HG02759 (cell line): ENCODE data around the gene ACSM6.
"Not testable (repeated sequence)": the region's sequence is repeated elsewhere in the genome, so short reads cannot be mapped to it uniquely, and the experiment has no call there.

Experiments used
- ATAC-seq: cut with Tn5 transposase; IDR thresholded peaks from one replicate; pipeline ENCODE4 v1.9.1; 2021; ENCODE audit warnings: mild to moderate bottlenecking, moderate library complexity; ENCODE audit not compliant: unreplicated experiment

Gene ACSM6

DNA sequence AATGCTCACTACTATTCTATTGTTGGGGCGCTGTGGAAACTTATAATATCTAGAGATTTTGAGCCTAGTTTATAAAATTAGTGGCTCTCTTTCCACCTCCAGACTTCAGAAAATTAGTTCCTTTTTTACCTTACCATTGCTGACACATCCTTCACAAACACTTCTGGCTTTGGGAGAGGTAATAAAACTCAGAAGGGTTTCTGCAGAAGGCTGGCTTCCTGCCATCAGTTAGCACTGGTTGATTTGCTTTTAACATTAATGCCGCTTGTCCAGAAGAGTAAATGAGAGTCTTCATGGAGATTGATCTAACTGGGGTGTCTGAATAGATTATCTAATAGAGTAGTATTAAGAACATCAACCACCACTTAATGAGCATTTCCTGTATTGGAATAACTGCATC lies 20.3 kb downstream of the ACSM6 start:
- peak; percentile 17 for ATAC-seq

DNA sequence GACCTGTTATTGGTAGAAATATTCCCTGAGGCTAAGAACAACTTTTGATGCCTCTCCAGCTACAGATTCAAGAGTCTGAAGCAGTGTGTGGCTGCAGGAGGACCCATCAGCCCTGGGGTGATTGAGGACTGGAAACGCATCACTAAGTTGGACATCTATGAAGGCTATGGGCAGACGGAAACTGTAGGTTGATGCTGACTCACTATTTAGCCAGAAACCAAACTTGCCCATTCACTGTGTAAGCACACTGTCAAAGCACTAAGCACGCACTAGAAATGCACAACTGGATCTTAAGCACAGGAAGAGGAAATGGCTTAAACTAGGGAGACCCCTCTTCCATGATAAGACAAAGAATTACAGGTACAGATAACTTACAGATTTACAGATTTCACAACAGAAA lies 20.8 kb downstream of the ACSM6 start:
- ATAC-seq, result peak; percentile 88

DNA sequence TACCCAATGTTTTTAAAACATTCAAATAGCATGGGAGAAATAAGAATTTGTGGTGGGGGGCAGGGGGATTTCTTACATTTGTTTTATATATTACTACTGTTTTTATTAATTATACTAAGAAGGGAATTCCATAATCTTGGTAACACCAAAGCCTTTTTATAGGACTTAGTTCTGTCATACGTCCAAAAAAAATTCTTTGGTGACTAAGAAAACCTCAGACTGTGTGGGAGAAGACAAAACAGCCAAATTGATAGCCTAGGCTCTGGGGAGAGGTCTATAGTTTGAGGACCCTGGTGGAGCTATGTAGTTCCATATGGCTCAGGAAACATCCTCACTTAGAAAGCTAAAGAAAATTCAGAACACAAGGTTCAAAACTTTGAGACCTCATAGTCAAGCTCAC lies 23.4 kb downstream of the ACSM6 start:
- no peak for ATAC-seq

DNA sequence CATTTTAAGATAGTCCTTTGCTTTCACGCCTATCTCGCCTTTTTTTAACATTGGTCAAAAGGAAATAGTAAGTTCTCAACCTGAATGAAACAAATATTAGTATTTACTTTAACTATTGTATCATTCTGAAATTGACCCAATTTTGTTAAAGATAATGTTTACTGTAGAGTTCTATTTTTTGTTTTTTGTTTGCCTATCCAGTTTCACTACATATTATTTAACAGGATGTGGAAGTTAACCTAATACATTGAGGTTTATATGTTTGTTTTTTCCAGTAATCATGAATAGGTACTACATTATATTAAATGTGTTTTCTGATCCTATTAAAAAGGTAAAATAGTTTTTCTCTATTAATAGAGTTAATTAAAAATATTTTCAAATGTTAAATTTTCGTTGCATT lies 26.5 kb downstream of the ACSM6 start:
- no peak for ATAC-seq

- ATAC-seq, result no peak
These were observed 27.1 kb downstream of the ACSM6 start for GRCh38 chr10:95221124-95221523.

- no peak for ATAC-seq
These were observed 31.1 kb downstream of the ACSM6 start for GRCh38 chr10:95225136-95225535.

DNA sequence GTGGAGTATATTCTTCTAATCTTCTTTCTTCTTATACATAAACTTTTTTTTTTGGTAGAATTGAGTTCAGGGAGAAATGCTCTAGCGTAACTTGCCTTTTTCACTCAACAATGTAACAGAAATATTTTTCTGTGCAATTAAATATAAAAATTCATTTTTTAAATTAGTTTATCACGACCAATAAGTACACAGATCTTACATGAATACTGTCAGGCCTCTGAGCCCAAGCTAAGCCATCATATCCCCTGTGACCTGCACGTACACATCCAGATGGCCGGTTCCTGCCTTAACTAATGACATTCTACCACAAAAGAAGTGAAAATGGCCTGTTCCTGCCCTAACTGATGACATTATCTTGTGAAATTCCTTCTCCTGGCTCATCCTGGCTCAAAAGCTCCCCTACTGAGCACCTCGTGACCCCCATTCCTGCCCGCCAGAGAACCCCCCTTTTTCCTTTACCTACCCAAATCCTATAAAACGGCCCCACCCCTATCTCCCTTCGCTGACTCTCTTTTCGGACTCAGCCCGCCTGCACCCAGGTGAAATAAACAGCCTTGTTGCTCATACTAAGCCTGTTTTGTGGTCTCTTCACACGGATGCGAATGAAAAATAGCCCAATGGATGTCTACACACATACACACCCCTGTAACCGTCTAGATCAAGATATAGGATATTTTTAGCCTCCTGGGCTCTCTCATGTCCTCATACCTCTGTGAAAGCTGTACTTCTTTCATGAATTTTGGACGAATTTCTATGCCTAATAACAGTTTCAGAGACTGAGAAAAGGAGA lies 35.1 kb downstream of the ACSM6 start:
- ATAC-seq, result not testable (repeated sequence)

- ATAC-seq, result no peak
These were observed 35.9 kb downstream of the ACSM6 start for GRCh38 chr10:95229724-95230627.

DNA sequence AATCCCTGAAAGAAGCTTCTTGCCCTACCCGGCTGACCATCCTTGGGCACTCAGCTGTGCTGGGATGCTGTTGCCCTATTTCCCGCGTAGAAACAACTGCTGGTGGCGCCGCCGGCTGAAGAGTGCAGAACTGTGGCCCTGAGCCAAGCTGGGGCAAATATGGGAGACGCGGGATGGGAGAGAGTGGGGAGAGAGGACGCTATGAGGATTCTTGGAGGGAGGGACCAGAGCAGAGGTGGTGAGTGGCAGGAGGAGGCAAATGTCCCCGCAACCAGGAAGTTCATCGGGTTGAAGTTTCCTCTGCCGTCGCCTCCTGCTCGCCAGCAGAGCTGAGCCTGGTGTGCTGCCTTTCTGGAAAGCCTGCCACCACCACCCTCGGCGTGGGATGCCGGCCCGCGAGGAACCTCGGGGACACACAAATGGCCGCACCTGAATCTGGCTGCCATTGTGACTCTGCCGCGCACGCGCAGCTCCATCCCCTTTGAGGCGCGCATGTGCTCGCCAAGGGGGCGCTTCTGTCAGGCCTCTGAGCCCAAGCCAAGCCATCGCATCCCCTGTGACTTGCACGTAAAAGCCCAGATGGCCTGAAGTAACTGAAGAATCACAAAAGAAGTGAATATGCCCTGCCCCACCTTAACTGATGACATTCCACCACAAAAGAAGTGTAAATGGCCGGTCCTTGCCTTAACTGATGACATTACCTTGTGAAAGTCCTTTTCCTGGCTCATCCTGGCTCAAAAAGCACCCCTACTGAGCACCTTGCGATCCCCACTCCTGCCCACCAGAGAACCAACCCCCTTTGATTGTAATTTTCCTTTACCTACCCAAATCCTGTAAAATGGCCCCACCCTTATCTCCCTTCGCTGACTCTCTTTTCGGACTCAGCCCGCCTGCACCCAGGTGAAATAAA lies 36.9 kb downstream of the ACSM6 start:
- ATAC-seq, result peak; percentile 79

DNA sequence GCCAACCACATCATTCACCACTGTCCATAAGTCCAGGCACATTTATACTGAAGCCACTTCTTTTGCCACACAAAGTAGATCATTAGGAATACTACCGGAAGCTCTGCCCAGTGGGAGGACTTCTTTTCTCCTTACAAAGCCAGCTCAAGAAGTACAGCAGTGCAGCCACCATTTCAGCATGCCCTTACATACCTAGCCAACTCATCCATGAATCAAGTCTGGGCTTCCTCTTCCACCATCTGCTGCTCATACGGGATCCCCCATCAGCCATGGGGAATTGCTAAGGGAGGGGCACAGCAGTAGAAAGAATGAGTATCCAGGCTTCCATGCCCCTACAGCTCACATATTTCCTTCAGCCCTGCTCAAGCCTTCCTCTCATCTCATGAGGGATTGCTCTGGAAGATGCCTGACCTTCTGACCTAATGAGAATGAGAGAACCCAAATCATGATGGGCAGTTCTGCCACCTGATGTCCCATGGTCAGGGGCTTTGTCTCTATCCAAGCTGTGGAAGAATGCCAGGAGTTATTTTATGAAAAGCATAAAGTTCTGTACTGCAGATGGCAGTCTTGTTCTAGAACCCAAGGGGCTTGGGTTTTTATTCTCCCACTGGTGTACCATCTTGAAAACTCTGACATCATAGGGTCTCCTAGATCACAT lies 39.5 kb downstream of the ACSM6 start:
- no peak for ATAC-seq

DNA sequence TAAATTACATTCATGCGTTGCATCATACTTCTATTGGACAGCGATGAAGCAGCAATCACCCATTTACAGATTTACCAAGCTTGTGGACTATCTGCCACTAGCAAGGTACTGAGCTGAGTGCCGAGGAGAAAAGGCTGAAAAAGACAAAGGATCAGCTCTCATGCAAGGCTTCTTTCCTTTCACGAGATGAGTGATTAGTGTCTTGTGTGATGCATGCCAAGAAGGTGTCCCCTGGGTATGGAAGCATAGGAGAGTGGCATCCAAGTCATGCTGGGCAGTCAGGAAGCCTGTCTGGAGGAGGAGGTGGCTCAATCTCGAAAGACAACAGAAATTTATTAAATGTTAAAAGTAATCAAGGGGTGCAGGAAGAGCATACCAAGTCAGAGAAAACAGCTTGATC lies 40.9 kb downstream of the ACSM6 start:
- no peak for ATAC-seq

DNA sequence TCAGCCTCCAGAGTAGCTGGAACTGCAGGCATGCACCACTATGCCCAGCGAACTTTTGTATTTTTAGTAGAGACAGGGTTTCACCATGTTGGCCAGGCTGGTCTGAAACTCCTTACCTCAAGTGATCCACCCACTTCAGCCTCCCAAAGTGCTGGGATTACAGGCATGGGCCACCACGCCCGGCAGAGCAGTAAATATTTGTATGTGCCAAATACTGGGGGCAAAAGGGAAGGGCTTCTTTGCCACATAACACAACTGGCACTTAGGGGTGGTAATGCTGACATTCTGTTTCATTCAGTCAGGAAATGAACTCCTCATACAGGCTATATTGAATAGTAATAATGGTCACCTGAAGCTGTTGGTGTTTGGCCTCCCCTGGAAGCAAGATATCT lies 41.6 kb downstream of the ACSM6 start:
- ATAC-seq, result no peak

DNA sequence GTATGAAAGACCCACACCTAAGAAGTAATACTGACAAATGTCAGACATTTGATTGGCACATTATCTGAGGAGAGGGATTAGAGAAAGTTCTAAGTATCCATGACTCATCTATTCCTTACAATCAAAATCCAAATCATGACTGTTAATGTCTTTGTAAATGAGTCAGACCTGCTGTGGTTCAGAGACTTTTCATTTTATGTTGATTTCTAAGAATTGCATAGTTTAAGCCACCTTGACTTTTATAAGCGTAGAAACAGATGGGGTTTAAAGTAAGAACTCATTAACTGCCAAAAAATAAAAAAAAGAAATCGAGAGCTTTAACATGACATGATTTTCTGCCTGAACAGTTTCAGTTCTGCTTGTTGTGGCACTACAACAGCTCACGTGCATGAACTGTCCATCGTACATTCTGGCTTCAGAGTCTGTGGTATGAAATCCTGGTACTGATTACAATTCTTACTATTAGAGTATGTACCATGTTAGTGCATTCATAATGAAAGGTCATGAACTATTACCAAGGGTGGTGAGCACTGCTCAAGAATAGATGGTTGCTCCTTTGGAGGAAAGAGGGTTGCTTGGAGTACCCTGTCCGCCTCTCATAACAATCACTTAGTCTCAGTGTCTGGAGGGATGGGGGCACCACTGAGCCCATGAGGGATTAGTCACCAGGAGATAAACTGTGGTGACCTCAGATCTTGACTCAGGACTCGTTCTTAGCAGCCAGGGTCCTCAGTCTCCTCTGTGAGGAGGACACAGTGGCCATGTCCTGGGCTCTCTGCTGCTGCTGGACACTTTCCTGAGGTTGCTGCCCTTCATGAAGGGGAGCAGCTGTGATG lies 42.2 kb downstream of the ACSM6 start:
- peak; percentile 97 for ATAC-seq

DNA sequence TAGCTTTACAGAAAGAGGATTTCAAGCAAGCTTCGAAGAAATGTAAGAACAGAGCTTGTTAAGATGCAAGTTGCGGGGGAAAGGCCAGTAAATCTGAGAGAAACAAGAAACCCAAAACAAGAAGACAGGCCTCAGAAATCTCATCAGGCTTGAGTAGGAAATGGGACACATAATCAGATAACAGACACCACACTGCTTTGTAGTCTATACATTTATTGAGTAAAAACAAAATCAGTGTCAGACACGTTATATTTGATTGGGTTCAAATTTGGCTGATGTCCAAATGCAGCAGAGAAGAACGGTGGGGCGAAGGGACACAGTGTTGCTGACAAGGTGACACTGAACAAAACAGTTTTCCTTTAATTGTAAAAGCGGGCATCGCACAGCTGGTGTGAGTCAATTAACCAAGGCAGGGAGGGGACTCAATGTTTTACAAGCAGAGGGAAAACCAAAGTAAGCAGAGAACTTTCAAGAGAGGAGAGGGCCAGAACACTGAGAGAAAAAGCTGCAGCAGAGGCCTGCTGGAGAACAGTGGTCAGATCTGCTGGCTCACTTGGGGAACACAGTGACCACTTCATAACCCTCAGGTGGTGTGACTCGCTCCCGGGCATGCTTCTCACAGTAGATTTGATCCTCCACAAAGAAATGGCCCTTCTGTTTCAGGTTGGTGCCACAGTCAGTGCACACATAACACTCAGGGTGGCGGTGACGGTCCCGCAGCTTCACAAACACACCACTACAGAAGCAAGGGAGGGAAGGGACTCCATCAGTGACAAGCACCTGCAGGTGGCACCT lies 43.5 kb downstream of the ACSM6 start:
- no peak for ATAC-seq

GRCh38 chr10:95240096-95240495 lies 46.1 kb downstream of the ACSM6 start:
- ATAC-seq, result not testable (repeated sequence)

DNA sequence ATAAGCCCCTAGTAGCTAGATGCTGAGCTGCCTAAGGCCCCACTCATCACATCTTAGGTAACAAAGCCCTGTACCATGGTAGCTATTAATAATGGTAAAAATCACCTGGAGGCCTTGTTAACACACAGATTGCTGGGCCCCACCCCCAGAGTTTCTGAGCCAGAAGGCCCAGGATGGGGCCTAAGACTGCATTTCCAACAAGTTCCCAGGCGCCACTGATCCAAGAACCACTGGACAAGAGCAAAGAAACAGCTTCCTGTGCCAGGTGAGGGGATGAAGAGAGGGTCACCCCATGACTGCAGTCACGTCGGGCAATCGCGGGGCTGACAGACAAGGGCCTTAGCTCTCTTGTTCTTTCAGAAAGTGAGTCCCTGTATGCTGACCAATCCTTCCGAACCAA lies 46.8 kb downstream of the ACSM6 start:
- no peak for ATAC-seq

GRCh38 chr10:95241533-95241932 lies 47.5 kb downstream of the ACSM6 start:
- ATAC-seq, result no peak

DNA sequence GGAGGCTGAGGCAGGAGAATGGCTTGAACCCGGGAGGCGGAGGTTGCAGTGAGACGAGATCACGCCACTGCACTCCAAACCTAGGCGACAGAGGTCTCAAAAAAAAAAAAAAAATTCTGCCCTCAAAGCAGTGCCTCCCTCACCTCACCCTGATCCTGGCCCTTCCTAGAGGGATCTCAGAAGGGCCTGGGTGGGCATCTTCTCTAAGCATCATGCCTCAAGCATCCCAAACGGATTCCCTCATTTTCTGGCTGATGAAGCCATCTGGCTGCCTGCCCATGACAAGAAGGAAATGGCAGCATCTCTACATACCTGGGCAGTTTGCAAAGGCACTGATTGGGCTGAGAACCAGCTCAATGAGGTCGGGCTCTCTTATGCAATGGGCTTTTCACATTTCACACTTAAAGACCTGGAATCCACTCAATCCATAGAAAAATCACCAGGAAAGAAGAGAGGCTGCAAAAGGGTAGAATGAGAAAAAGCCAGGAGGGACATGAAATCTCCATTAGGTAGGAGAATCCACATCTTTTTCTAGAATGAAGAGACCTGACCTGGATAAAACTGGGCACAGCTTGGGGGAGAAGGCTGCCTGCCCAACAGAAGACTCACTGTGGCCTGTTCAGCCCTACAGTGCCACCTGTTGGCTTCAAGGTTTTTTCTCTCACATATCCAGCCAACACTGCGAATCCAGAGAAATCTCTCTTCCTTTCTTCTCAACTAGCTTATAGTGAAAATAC lies 48.7 kb downstream of the ACSM6 start:
- no peak for ATAC-seq
